GM12892 (cell line): ENCODE results near the gene CRIM1.

Experiments
- POLR2A ChIP-seq: IDR thresholded peaks from 2 replicates; pipeline ENCODE4 v1.6.1; 2011; ENCODE audit warnings: low read depth, low read length, control low read depth
- POLR2AphosphoS5 ChIP-seq: IDR thresholded peaks from 2 replicates; pipeline ENCODE4 v1.6.1; 2011; ENCODE audit warnings: low read depth, low read length, control low read depth

- TF ChIP-seq POLR2A: no peak
- TF ChIP-seq POLR2AphosphoS5: no peak
These were observed 173.3 kb downstream of the CRIM1 start for GRCh38 chr2:36528766-36529392.
